ENCODE results near the gene CACNG3. TPM values are rescaled to one million over a fixed set of nuclear protein-coding genes. Genes with fewer than 3 reads are reported as not detected.

The CACNG3 gene
- total and polyA plus RNA-seq, 2 of the 13 experiments (the other 11 are each of a cell fraction or from before 2014, with no cell fraction given) = not detected

DNA sequence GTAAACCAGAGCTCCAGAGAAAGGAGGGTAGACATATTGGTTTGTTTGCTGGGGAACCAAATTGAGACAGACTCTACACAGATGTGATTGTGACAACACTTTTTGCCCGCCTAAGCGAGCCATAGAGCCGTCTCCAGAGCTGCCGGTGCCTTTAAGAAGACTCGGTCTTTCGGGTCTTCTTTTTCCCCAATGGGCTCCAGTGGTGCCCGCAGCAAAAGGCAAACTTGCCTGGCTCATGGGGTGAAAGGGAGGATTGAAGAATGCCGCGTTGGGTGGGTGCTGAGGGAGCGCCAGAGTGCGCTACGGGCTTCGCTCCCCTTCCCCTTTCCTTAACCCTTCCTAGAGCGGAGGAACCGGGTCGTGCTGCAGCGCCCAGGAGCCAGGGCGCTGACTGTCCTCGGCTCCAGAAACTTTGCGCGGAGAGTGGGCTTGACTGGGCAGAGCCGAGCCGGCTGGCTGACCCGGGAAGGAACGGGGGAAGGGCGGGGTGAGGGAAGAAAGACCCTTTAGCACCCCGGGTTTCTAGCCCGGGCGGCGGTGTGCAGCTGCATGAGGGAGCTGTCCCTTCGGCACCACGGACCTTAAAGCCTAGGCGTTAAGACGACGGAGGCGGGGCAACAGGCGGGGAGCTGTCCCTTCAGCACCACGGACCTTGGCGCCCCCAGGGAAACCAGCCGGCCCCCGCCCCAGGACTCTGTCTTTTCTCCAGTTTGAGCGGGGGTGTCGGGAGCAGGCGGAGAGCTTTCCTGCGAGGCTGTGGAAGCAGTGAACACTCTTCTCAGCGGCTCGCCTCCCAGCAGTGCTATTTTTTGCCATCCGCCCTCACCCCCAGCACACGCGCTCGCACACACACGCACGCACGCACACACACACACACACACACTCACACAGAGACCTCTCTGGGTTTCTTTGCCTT, at the start of gene CACNG3 (continued):
- TF ChIP-seq, protein P1, sequence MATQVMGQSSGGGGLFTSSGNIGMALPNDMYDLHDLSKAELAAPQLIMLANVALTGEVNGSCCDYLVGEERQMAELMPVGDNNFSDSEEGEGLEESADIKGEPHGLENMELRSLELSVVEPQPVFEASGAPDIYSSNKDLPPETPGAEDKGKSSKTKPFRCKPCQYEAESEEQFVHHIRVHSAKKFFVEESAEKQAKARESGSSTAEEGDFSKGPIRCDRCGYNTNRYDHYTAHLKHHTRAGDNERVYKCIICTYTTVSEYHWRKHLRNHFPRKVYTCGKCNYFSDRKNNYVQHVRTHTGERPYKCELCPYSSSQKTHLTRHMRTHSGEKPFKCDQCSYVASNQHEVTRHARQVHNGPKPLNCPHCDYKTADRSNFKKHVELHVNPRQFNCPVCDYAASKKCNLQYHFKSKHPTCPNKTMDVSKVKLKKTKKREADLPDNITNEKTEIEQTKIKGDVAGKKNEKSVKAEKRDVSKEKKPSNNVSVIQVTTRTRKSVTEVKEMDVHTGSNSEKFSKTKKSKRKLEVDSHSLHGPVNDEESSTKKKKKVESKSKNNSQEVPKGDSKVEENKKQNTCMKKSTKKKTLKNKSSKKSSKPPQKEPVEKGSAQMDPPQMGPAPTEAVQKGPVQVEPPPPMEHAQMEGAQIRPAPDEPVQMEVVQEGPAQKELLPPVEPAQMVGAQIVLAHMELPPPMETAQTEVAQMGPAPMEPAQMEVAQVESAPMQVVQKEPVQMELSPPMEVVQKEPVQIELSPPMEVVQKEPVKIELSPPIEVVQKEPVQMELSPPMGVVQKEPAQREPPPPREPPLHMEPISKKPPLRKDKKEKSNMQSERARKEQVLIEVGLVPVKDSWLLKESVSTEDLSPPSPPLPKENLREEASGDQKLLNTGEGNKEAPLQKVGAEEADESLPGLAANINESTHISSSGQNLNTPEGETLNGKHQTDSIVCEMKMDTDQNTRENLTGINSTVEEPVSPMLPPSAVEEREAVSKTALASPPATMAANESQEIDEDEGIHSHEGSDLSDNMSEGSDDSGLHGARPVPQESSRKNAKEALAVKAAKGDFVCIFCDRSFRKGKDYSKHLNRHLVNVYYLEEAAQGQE (IDR thresholded peaks at IDR 0.05; ENCODE audit: borderline replicate concordance in 1 of 2, low read depth in 1 of 2, low read length in 2 of 2) = peak; percentile 82 to 94
- TF ChIP-seq, protein P2, sequence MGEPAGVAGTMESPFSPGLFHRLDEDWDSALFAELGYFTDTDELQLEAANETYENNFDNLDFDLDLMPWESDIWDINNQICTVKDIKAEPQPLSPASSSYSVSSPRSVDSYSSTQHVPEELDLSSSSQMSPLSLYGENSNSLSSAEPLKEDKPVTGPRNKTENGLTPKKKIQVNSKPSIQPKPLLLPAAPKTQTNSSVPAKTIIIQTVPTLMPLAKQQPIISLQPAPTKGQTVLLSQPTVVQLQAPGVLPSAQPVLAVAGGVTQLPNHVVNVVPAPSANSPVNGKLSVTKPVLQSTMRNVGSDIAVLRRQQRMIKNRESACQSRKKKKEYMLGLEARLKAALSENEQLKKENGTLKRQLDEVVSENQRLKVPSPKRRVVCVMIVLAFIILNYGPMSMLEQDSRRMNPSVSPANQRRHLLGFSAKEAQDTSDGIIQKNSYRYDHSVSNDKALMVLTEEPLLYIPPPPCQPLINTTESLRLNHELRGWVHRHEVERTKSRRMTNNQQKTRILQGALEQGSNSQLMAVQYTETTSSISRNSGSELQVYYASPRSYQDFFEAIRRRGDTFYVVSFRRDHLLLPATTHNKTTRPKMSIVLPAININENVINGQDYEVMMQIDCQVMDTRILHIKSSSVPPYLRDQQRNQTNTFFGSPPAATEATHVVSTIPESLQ (CRISPR knock-in tag; conservative IDR thresholded peaks at IDR 0.05) = no peak
- TF ChIP-seq NFYB (CRISPR knock-in tag; IDR thresholded peaks at IDR 0.05) (no peak), ZNF468 (CRISPR knock-in tag; IDR thresholded peaks at IDR 0.05) (no peak), ZFP36L2 (CRISPR knock-in tag; IDR thresholded peaks at IDR 0.05) (no peak), REL (CRISPR knock-in tag; conservative IDR thresholded peaks at IDR 0.05) (no peak), KLF11 (CRISPR knock-in tag; IDR thresholded peaks at IDR 0.05) (peak; percentile 34; the same call in 1 of the 2 replicates), ZNF607 (CRISPR knock-in tag; IDR thresholded peaks at IDR 0.05; ENCODE audit: borderline replicate concordance) (no peak), POGZ (CRISPR knock-in tag; IDR thresholded peaks at IDR 0.05) (no peak), ZNF350 (CRISPR knock-in tag; IDR thresholded peaks at IDR 0.05; ENCODE audit: borderline replicate concordance, low read depth) (no peak), ZSCAN25 (CRISPR knock-in tag; IDR thresholded peaks at IDR 0.05) (no peak), ZNF34 (CRISPR knock-in tag; IDR thresholded peaks at IDR 0.05; ENCODE audit: borderline replicate concordance) (no peak)
- TF ChIP-seq, protein P3, sequence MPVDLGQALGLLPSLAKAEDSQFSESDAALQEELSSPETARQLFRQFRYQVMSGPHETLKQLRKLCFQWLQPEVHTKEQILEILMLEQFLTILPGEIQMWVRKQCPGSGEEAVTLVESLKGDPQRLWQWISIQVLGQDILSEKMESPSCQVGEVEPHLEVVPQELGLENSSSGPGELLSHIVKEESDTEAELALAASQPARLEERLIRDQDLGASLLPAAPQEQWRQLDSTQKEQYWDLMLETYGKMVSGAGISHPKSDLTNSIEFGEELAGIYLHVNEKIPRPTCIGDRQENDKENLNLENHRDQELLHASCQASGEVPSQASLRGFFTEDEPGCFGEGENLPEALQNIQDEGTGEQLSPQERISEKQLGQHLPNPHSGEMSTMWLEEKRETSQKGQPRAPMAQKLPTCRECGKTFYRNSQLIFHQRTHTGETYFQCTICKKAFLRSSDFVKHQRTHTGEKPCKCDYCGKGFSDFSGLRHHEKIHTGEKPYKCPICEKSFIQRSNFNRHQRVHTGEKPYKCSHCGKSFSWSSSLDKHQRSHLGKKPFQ (CRISPR knock-in tag; IDR thresholded peaks at IDR 0.05; ENCODE audit: insufficient replicate concordance) = no peak
- TF ChIP-seq, protein P4, sequence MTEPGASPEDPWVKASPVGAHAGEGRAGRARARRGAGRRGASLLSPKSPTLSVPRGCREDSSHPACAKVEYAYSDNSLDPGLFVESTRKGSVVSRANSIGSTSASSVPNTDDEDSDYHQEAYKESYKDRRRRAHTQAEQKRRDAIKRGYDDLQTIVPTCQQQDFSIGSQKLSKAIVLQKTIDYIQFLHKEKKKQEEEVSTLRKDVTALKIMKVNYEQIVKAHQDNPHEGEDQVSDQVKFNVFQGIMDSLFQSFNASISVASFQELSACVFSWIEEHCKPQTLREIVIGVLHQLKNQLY (CRISPR knock-in tag; IDR thresholded peaks at IDR 0.05) = no peak
- TF ChIP-seq, protein P5, sequence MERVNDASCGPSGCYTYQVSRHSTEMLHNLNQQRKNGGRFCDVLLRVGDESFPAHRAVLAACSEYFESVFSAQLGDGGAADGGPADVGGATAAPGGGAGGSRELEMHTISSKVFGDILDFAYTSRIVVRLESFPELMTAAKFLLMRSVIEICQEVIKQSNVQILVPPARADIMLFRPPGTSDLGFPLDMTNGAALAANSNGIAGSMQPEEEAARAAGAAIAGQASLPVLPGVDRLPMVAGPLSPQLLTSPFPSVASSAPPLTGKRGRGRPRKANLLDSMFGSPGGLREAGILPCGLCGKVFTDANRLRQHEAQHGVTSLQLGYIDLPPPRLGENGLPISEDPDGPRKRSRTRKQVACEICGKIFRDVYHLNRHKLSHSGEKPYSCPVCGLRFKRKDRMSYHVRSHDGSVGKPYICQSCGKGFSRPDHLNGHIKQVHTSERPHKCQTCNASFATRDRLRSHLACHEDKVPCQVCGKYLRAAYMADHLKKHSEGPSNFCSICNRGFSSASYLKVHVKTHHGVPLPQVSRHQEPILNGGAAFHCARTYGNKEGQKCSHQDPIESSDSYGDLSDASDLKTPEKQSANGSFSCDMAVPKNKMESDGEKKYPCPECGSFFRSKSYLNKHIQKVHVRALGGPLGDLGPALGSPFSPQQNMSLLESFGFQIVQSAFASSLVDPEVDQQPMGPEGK (CRISPR knock-in tag; IDR thresholded peaks at IDR 0.05) = peak; percentile 51; the same call in 1 of the 2 replicates
- TF ChIP-seq, protein P6, sequence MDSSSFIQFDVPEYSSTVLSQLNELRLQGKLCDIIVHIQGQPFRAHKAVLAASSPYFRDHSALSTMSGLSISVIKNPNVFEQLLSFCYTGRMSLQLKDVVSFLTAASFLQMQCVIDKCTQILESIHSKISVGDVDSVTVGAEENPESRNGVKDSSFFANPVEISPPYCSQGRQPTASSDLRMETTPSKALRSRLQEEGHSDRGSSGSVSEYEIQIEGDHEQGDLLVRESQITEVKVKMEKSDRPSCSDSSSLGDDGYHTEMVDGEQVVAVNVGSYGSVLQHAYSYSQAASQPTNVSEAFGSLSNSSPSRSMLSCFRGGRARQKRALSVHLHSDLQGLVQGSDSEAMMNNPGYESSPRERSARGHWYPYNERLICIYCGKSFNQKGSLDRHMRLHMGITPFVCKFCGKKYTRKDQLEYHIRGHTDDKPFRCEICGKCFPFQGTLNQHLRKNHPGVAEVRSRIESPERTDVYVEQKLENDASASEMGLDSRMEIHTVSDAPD (CRISPR knock-in tag; IDR thresholded peaks at IDR 0.05) = no peak
